Urothelium cell line (cell line): ENCODE data around the gene TOR1A.
"Not testable (repeated sequence)": the region's sequence is repeated elsewhere in the genome, so short reads cannot be mapped to it uniquely, and the experiment has no call there.

Experiments
- DNase-seq: peaks from one replicate; pipeline ENCODE4 v3.0.0; 2011; ENCODE audit warnings: low spot score, mixed read lengths
- FAIRE-seq: peaks from 2 replicates; lab custom pipeline; 2011; peaks lifted over from hg19 to GRCh38; lab: Jason Lieb, UNC

TOR1A gene

DNA sequence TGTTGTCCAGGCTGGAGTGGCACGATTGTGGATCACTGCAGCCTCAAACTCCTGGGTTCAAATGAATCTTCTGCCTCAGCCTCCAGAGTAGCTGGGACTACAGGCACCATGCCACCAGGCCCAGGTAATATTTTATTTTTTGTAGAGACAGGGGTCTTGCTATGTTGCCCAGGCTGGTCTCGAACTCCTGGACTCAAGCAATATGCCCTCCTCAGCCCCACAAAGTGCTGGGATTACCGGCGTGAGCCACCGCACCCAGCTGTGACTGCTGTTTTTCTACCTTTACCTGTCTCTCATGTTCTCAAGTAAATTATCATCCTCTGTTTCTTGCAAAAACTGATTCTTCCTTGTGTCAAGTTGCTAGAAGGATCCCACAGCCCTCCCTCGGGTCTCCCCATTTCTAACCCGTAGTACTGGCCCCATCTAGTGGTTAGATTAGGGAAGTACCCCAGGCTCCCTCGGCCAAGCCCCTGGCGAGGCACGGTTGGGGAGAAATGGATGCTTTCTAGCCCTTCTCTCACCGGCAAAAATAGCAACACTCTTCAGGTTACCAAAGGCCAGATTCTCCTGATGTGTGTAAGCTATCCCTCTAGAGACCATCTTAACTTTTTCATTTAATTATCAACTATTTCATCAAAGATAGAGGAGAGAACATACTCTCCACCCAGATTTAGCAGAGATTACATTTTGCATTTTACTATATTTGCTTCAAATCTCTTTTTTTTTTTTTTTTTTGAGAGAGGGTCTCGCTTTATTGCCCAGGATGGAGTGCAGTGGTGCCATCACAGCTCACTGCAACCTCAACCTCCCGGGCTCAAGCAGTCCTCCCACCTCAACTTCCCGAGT, 40.2 kb downstream of the TOR1A start:
- peak; percentile 79 for DNase-seq
- FAIRE-seq = no peak

DNA sequence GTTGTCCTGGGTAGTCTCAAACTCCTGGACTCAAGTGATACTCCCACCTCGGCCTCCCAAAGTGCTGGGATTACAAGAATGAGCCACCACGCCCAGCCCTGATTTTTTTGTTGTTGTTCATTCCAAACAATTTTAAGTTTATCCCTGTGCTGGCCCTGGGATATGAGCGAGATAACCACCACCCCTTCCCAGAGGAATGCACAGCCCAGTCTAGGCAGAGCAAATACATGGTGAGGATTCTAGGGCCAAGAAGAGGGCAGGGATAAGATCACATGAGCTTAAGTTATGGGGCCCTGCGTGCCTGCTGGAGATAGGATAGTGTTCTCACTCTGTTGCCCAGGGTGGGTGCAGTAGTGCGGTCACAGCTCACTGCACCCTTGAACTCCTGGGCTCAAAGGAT, 42.0 kb downstream of the TOR1A start:
- FAIRE-seq (no peak), DNase-seq (no peak)

DNA sequence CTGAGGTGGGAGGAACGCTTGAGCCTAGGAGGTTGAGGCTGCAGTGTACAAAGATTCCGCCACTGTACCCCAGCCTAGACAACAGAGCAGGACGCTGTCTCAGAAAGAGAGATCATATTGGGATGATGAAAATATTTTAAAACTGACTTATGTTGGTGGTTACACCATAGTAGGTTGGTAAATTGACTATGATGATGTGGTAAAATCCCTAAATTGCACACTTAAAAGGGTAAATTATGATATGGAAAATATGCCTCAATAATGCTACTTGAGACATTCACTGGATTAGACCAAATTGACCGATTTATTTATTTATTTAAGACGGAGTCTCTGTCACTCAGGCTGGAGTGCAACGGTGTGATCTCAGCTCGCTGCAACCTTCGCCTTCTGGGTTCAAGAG, 42.8 kb downstream of the TOR1A start:
- FAIRE-seq (no peak), DNase-seq (no peak)

DNA sequence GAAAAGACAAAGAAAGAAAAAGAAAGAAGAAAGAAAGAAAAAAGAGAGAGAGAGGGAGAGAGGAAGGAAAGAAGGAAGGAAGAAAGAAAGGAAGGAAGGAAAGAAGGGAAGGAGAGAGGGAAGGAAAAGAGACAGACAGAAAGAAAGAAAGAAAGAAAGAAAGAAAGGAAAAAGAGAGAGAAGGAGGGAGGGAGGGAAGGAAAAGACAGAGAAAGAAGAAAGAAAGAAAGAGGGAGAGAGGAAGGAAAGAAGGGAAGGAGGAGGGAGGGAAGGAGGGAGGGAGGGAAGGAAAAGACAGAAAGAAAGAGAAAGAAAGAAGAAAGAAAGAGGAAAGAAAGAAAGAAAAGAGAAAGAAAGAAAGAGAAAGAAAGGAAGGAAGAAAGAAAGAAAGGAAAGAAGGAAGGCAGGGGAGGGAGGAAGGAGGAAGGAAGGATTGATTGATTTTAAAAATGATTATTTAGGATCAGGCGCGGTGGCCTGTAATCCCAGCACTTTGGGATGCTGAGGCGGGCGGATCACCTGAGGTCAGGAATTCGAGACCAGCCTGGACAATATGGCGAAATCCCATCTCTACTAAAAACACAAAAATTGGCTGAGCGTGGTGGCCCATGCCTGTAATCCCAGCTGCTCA, 44.3 kb downstream of the TOR1A start:
- FAIRE-seq (no peak), DNase-seq (no peak)

DNA sequence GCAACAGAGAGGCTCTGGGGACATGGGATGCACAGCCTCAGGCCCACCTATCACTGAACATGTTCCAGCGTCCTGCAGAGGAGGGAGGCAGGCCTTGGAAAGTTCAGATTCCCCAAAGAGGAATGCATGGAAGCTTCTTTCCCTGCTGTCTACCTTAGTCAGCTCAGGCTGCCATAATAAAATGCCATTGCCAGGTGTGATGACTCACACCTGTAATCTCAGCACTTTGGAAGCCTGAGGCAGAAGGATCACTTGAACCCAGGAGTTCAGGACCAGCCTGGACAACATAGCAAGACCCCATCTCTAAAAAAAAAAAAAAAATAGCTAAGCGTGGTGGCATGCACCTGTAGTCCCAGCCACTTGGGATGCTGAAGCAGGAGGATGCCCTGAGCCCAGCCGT, 45.5 kb downstream of the TOR1A start:
- DNase-seq = no peak
- no peak for FAIRE-seq

DNA sequence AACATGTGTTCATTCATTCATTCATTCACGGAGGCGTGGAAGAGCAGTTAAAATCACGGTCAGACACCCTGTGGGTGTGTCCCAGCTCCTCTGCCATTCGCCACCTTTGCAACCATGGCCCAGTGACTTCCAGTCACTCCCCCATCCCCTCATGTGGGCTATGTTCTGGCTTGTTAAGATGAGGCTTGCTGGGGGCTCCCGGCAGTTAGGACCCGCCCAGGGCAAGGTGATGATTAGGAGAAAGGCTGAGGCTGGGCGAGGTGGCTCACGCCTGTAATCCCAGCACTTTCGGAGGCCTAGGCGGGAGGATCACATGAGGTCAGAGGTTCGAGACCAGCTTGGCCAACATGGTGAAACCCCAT, 46.2 kb downstream of the TOR1A start:
- FAIRE-seq (no peak), DNase-seq (no peak)

DNA sequence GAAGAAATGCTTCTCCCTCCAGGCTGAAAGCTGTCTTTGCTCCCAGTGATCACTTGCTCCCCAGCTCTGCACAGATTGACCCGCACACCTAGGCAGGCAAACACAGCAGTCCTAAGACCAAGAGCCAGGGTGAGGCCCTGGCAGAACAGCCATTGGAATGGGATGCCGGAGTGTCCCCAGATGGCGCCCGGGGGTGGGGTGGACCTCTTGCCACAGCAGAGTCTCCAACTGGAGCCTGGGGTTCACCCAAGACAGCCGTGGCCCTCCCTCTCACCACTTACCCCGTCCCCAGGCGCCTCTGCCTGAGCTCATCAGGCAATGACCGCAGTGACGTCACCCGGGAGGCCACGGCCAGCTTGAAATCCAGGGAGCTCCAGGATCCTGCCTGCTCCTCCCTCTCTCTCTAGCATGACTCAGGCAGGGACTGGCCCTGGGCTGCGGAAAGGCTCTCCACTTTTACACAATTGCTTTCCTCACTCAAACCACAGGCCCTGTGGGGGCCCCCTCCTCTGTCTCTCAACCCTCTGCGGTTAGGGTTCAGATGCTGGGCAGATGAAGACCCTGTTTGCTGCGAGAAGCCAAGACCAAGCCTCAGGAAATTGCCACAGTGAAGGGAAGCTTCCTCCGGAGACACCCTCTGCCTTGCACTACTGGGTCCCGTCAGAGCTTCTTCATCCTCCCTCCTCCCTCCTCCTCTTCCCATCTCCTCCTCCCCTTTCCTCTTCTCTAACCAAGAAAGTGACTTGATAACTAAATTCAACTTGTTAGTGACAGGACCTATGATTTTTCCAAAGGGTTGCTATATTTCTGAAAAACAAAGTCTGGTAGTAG, 46.8 kb downstream of the TOR1A start:
- FAIRE-seq = no peak
- peak; percentile 97 for DNase-seq

DNA sequence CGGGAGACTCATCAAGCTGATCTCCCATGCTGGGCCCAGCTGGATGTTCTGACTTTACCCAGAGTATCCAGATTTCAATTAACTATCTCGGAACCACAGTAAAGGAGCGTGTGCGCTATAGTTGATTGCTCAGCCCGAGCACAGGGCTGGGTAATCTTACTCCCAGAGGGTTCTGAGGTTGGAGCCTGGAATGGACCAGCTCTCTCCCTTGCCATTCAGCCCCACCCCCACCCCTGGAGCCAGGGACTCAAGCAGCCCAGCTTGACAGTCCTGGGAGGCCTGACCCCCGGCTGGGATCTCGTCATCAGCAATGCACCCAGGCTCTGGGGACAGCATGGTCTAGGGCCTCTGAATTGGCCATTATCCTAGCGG, 47.4 kb downstream of the TOR1A start:
- DNase-seq = no peak
- no peak for FAIRE-seq

DNA sequence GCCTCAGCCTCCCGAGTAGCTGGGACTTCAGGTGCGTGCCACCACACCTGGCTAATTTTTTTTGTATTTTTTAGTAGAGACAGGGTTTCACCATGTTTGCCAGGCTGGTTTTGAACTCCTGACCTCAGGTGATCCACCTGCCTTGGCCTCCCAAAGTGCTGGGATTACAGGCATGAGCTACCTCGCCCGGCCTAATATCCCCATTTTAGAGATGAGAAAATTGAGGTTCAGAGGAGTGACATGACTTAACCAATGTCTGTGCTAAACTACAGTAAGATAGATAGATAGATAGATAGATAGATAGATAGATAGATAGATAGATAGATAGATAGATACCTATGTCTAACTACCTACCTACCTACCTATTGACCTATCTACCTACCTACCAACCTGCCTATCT, 47.8 kb downstream of the TOR1A start:
- not testable (repeated sequence) for DNase-seq, FAIRE-seq

DNA sequence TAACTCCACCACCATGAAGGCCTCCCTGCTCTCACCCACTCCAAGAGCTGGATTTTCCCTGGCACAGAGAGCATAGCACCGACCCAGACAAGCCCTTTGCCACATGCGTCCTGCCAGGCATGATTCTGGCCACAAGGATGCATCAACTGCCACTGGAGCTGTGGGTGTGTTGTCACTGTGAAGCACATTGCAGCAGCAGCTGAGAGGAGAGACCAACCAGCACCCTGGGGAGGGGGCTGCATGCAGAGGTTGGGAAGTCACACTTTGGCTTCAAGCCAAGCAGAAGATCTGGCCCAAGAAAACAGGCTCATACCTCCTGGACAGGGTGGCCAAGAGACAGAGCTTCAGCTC, 48.5 kb downstream of the TOR1A start:
- FAIRE-seq (no peak), DNase-seq (no peak)

DNA sequence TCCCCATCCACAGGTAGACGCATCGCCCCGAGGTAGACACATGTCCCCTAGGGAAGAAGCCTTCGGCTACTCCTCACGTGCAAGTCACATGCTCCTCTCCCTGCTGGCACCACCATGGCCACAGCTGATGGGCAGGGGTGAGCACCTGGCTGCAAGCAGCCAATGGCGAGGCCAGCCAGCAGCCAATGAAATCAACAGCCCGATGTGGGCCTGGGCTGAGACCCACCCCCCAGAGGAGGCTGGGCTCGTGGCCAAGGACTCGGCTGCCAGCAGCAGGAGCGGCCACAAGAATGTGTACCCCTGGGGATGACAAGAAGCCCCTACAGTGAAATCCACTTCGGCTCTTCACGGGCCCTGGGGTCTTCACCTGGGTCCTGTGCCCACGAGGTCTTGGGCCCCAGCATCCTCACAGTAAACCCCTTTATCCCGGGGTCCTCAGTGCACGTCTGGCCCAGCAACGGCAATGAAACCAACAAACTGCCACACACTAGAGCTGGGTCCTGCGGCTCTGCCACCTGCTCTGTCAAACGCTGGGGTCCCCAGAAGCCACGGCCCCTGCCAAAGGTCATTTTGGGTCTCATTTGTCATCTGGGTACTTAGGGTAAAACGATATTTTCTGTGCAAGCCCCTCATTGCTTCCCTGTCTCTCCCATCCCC, 49.0 kb downstream of the TOR1A start:
- DNase-seq = no peak

DNA sequence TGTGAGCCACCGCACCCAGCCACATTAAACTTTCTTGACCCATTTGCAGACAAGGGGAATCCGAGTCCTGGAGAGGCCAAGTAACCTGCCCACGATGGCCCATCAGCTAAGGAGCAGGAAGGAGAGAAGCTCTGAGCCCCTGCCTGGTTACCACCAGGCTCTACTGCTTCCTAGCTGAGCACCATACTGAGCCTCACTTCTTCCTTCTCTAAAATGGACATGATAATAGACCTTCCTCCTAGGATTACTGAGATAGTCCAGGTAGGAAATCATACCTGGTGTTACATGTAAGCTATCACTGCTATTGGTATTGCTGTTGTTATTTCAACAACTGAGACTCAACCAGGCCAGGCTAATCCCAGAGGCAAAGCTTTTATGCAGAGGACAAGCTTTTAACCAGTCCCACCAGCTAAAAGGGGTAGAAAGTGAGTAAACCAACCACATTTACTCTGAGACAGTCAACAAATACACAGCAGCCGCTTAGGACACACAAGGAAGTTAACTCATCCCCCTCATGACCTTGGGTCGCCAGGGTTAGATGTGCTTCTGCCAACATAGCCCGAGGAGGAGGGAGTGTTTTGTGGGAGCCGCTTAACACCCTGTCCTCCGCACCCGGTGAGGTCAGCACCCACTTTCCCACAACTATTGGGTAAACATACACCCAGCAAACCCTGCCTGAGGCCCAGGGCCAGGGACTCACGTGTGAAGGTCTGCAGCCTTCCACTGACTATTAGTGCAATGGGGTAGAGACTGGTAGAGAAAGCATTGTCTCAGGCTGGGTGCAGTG, 50.5 kb downstream of the TOR1A start:
- FAIRE-seq = no peak
- DNase-seq = no peak

More for the DNA sequence above, 49.0 kb downstream of the TOR1A start:
- no peak for FAIRE-seq

DNA sequence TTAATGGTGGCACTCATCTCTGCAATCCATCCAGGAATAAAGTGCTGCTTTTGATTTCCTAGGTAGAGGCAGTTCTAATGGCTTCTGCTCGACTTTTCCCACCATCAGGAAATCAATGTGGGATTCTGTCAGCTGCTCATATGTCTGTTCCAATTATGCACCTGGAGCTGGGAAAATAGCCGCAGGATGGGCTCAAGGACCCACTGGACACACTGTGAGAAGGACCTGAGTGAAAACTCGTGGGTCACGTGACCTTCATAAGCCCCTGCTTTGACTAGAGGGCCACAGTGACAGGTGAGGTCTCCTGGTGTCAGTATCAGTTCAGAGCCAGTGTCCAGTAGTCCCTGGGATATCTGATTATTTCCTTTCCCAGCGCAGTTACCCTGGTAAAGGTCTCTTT, 53.2 kb downstream of the TOR1A start:
- DNase-seq = no peak
- FAIRE-seq = no peak

DNA sequence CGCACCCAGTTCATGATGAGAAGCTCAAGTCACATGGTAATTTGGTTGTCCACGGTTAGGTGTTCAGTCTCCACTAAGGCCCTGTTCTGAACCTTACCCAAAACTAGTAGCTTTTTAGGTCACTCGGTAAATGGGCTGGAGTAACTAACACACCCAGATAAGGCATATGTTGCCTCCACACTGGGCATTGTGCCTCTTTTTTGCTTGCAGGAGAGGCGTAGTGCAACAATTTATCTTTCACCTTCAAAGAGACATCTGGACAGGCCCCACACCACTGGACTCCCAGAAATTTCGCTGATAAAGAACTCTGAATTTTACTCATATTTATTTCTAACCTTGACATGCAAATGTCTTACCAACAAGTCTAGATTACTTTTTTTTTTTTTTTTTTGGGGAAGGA, 54.3 kb downstream of the TOR1A start:
- FAIRE-seq (no peak), DNase-seq (no peak)

DNA sequence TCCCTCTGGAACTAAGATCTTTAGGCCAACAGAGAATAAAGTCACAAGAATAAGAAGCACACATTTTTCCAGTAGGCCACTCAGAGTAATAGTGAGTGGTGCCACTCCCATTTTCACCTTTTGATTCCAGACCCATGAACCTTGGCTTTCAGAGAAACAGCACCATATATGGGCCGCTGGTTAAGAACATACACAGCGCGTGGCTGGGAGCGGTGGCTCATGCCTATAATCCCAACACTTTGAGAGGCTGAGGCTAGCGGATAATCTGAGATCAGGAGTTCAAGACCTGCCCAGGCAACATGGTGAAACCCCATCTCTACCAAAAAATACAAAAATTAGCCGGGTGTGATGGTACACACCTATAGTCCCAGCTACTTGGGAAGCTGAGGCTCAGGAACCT, 55.5 kb downstream of the TOR1A start:
- DNase-seq = no peak
- FAIRE-seq = no peak

DNA sequence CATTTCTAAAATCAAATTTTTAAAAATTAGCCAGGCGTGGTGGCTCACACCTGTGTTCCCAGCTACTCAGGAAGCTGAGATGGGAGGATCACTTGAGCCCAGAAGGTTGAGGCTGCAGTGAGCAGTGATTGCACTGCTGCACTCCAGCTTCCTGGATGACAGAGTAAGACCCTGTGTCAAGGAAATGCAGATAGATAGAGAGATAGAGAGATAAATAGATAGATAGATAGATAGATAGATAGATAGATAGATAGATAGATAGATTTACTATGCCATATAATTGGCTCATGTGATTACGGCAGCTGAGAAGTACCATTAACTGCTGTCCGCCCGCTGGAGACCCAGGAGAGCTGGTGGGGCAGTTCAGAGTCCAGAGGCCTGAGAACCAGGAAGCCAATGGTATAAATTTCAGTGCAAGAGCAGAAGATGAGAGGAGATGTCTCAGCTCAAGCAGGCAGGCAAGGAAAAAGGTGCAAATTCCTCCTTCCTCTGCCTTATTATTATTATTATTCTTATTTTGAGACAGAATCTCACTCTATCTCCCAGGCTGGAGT, 58.1 kb downstream of the TOR1A start:
- no peak for DNase-seq
- FAIRE-seq = no peak

DNA sequence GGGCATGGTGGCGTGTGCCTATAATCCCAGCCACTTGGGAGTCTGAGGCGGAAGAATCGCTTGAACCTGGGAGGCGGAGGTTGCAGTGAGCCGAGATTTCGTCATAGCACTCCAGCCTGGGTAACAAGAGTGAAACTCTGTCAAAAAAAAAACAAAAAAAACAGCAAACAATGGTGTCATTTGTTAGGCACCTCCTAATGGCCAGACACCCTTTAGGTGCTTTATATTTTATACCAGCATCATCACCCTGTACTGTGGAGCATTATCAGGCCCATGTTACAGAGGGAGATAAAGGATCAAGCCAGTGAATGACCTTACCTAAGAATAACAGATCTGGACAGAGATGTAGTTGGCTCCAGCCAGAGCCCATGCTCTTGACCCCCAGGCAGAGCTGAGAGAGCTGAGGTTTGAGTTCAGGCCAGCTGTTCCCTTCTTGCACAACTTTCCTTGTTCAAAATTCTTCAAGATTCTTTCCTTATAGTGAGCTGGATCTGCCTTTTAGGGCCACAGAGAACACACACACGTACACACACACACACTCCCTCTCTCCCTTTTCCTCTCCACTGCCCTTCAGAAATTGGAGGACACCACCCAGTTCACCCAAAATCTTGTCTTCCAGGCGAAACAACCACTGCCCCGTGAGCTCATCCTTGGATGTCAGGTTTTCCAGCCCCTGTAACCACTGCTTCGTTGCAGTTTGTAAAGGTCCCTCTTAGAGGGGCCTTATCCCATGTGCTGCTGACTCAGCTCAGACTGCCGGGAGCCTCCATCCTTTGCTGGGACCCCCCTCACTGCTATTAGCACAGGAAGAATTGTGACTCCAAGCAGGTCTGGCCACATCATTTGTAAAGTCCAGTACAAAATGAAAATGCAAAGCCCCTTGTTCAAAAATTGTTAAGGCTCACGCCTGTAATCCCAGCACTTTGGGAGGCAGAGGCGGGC, 60.7 kb downstream of the TOR1A start:
- FAIRE-seq (no peak), DNase-seq (no peak)
